Stimulated activated CD4-positive, alpha-beta T cell treated with anti-CD3 and anti-CD28 coated beads, TNF-alpha, amount 100 ng/mL, for 1 hour (primary cell): ENCODE data around the gene SELENOO.
"Not testable (repeated sequence)": the region's sequence is repeated elsewhere in the genome, so short reads cannot be mapped to it uniquely, and the experiment has no call there.

Experiments used
- DNase-seq, 3 donors: peaks; one replicate each; pipeline ENCODE4 v3.0.0-alpha.2; 2020; ENCODE audit warnings: low read depth in 3 of 3, low spot score in 1 of 3

SELENOO gene

DNA sequence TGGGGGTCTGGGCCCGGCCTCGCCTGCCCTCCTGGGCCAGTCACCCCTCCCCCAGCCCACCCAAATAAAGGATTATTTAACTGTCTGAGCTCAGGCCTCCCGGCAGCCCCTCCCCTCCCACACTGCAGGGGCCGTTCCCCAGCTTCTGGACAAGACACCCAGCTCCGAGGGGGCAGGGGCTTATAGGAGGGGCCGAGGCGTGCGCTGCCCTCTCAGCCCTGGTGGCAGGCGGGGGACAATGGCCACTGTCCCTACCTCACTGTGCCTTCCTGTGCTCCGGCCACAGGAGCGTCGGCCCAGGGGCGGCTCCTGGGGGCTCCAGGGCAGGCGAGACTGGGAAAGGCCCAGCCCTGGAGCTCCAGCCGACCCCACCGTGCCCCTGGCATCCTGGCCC, 2.2 kb upstream of the SELENOO start:
- no peak for DNase-seq

DNA sequence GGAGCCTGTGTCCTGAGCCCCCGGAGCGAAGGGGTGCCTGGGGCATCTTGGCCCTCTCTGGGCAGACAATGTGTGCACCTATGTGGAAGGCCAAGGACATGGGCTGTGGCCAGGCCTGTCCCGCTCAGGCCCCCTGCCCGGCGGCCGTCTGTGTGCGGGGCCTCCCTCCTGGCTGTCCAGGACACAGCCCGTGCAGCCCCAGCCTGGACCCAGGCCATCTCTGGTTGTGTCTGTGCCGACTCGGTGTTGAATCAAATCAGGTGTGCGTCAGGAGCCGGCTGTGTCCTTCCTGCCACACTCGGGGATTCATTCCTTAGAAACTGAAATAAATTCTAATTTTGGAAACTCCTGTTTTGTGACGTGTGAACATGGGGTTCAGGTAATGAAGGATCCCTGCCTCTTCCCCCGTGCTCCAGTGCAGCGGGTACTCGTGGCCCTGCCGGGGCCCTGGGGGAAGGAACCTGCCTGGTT, 1.5 kb upstream of the SELENOO start:
- DNase-seq: no peak

DNA sequence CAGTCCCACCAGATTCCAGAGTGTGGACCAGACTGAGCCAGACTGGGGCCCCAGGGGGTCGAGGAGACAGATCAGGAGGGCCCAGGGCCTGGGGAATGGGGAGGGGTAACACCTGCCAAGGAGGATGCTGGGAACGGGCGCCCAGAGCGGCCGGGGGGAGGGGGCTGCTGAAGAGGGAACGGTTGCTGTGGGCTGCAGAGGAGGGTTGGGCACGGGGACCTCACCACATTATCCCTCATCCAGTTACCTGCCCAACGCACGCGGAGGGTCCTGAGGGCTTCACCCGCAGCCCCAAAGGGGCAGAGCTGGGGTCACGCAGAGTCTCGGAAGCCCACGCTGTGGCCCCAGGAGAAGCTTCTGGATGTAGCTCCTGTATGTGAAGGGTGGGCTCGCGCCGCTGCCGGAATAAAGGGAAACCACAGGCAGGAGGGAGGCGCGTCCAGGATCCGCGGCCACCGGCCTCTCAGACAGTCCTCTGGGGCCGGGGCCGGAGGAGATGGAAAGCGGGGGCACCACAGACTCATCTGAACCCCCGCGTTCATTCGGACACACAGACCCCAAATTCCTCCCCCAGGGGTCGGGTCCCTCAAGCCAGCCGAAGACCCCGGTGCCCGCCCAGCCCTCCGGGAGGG, 866 bp upstream of the SELENOO start:
- no peak for DNase-seq

DNA sequence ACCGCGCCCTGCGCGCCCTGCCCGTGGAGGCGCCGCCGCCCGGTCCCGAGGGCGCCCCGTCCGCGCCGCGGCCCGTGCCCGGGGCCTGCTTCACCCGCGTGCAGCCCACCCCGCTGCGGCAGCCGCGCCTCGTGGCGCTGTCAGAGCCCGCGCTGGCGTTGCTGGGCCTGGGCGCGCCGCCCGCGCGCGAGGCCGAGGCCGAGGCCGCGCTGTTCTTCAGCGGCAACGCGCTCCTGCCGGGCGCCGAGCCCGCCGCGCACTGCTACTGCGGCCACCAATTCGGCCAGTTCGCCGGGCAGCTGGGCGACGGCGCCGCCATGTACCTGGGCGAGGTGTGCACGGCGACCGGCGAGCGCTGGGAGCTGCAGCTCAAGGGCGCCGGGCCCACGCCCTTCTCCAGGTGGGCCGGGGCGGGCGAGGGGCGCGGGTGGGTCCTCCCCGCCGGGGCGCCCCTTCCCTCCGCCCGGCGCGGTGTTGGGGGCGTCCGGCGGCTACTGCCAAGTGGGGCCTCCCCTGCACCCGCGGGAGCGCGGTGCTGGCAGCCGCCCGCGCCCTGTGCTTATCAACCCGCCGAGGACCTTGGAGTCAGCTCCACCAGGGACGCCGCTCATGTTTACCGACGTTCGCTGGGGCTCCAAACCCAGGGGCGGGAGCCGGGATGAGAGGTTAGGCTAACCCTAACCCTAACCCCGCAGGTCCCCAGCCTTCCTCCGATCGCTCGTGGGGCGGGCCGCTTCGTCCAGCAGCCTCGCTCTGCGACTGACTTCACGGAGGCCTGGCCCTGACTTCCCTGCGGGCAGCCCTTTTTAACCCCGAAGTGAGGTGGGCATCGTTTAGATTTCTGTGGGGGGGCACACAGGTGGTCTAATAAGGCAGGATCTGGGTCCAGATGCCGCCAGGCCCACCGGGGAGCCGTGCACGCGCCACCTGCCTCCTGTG, 649 bp downstream of the SELENOO start:
- DNase-seq: no peak

DNA sequence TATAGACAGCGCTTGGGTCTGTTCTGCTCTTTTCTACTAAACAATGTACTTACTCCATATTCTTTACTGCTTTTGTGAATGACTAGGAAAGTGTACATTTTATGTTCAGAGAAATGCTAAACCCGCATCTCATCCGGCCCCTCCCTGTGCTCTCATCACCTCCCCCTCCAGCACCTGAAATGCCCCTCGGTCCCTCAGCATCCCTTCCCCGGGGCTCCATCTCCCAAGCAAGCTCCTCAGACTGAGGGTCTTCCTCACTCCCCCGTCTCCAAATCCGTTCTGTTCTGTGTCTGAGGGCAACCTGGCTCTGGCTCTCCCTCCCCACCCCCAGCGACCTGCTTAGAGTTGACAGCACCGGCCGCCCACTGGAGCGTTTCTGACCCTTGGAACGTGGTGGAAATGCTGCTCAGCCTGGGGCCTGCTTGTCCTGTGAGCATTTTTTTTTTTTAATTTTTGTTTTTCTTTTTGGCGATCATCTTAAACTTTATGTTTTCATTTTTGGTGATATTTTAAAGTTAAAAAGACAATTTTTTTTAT, 1.4 kb downstream of the SELENOO start:
- DNase-seq: no peak

DNA sequence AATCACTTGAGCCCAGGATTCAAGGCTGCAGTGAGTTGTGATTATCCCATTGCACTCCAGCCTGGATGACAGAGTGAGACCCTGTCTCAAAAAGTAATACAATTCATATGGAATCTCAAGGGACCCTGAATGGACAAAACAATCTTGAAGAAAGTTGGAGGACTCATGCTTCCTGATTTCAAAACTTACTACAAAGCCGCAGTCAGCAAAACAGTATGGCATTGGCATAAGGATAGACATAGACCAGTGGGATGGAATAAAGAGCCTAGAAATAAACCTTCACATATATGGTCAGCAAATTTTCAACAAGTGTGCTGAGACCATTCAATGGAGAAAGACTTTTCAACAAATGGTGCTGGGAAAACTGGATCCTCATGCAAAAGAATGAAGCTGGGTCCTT, 2.5 kb downstream of the SELENOO start:
- no peak for DNase-seq

DNA sequence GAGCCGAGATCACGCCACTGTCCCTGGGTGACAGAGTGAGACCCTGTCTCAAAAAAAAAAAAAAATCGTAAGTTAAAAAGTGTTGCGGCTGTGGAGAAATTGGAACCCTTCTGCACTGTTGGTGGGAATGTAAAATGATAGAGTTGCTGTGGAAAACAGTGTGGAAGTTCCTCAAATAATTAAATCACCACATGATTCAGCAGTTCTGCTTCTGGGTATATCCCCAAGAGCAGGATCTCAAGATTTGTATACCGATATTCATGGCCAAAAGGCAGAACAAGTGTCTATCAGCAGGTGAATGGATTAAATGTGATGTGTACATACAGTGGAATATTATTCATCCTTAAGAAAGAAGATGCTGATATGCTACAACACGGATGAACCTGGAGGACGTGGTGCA, 3.8 kb downstream of the SELENOO start:
- DNase-seq: no peak

DNA sequence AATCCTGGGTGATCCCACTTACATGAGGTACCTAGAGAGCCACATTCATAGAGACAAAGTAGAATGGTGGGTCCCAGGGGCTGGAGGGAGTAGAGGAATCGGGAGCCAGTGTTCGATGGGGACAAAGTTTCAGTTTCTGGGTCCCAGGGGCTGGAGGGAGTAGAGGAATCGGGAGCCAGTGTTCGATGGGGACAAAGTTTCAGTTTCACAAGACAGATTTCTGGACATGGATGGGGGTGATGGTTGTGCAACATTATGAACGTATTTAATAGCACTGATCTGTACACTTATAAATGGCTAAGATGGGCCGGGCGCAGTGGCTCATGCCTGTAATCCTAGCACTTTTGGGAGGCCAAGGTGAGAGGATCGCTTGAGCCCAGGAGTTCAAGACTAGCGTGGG, 4.2 kb downstream of the SELENOO start:
- DNase-seq: not testable (repeated sequence)

DNA sequence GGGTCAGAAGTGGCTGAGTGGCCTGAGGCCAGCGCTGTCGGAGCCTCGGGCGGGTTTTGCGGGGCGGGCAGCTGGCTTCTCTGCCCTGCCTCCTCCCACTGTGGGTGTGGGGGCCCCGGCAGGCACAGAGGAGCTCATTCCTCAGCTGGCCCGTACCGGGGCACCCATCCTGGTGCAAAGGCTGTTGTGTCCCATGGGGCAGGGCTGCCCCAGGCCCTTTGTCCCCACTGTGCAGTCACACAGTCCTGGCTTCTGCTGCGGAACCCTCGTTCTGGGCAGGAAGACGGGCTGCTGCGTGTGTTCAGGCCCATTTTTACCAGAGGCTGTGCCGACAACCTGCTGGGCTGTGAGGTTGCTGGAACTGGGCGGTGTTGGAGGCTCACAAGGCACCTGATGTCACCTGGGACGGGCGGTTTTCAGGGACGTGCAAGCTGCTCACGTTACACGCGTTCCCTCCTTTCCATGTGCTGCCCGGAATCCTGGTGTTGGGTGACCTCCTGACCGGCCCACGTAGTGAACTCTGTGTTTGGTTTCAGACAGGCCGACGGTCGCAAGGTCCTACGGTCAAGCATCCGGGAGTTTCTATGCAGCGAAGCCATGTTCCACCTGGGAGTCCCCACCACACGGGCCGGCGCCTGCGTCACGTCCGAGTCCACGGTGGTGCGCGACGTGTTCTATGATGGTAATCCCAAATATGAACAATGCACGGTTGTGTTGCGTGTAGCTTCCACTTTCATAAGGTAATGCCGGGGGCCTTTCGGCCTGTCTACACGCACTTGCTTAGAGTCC, 5.2 kb downstream of the SELENOO start:
- DNase-seq: no peak

DNA sequence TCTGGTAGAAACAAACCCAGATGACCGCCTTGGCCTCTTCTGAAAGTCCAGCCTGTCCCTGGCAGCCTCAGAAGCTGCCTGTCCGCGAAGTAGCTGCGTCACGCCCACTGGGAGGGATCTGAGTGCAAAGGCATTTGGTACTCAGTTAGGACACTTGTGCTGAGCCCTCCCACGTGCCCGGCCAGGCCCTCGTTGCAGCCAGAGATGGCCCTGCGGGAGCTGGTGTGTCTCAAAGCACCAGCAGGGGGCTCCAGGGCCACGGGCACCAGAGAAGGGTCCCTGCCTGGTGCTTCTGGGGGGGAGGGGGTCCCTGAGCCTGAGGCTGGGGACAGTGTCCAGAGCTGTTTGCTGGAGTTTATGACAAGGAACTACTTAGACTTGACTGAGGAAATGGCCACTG, 5.8 kb downstream of the SELENOO start:
- DNase-seq: no peak

DNA sequence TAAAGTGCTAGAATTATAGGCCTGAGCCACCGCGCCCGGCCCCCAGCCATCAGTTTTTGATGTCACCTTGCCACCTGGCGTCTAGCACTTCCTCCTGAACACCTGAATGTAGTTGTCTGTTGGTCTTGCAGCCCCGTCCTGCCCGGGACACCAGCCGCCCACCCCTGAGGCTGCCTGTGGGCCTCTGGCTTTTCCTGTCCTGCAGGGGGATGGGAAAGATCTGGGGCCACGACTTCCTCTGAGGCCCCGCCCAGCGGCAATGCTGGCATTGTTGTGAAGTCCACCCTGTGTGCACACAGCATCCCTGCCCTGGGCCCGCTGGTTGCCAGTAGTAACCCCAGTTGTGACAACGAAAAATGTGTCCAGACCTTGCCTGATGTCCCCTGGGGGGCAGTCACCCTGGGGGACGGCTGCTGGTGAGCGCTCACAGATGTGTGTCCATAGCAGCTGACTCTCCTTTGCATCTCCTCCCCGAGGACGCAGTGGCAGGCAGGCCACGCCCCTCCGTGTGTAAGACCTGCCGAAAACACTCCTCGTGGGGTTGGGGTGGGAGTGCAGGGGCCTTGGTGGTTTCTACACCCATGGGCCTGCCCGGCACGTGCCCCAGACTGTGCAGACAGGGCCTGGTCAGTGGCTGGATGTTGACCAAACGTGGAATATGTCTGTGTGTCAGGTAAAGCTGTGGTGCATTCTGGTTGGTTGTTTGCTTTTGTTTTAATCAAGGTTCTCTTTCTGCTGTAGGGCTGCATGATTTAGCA, 6.8 kb downstream of the SELENOO start:
- no peak for DNase-seq

DNA sequence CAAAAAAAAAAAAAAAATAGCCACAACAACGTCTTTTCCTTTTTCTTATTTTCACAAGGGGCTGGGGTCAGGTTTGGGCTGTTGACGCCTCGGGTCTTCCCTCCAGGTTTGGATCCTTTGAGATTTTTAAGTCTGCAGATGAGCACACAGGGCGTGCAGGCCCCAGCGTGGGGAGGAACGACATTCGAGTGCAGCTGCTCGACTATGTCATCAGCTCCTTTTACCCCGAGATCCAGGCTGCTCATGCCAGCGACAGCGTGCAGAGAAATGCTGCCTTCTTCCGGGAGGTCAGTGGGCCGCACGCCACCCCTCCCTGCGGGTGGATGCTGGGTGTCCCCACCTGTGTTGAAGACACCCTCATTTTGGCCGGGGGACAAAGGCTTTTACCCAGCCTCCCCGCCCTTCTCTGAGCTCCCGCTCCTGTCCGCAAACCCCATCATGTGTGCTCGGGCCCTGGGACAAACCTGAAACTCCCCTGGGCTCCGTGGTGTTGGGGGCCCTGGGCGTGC, 7.7 kb downstream of the SELENOO start:
- no peak for DNase-seq

DNA sequence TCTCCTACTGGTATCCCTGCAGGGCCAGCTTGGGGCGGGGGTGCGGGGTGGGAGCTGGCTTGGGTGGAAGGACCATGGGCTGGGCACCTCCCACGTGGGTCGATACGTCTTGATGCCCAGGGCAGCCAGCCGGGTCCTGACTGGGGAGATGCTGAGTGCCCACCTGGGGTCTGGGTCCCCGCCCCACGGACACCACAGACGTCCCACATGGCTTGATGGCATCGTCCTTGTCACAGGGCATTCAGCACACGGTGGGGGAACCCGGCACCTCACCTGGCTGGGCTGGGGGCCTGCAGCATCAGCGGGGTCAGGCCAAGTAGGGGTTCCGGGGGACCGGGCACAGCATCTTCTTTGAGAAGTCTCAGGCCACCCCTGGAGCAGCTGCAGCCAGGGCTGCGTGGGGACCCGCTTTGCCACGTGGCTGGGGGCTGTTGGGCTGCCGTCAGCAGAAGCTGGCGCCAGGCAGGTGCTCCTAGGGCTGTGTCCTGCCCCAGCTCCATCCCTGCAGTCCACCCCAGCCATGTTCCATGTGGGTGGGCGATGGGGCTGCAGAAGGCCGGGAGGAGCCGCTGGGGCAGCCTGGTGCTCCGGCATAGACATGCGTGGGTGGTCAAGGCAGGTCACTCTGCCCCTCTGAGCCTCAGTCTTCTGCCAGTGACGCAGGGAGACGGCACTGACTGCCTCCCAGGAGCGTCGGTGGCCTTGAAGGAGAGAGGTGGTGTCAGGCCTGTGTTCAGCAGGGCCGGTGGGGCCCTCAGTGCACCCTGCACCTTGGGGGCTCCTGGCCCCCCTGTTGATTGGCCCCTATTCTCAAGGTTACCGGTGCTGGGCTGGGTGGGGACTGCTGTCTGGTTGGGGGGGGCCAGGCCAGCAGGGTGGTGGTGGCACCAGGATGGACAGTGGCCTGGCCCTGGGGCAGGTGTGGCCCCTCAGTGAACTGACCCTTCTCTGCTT, 8.4 kb downstream of the SELENOO start:
- DNase-seq: no peak

DNA sequence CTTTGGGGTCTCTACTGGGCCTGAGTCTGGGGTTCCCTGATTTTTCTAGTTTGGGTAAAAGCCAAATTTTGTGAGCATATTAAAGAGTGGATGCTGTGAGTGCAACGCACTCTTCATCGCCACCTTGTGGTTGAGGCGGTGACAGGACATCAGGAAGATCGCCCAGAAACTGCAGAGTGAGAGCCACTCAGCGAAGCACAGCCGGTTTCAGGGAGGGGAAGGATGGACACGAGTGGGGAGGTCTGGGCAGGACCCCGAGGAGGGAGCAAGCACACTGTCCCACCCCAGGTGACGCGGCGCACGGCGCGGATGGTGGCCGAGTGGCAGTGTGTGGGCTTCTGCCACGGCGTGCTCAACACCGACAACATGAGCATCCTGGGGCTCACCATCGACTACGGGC, 9.1 kb downstream of the SELENOO start:
- DNase-seq: peak in 2 of 3 donors; percentile 41 to 57

DNA sequence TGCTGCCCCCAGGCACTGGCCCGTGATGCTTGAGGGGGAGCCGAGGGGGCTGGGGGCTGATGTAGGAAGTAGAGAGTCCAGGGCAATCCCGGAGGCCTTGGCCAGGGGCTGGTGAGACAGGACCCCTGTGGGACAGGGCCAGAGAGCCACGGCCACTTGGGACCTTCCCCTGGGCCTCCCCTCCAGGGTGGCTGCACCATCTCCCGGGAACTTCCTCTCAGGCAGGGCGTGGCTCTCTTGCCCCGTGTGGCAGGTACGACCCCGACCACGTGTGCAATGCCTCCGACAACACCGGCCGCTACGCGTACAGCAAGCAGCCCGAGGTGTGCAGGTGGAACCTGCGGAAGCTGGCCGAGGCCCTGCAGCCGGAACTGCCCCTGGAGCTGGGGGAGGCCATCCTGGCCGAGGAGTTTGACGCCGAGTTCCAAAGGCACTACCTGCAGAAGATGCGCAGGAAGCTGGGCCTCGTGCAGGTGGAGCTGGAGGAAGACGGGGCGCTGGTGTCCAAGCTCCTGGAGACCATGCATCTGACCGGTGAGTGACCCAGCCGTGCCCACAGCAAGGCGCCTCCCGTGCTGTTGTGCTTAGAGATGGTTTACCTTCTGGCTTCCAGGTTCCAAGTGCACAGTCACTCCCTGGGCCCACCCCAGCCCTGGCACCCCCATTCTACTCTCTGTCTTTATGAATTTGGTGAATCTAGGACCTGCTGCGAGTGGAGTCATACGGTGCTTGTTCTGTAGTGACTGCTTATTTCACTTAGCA, 9.7 kb downstream of the SELENOO start:
- no peak for DNase-seq

DNA sequence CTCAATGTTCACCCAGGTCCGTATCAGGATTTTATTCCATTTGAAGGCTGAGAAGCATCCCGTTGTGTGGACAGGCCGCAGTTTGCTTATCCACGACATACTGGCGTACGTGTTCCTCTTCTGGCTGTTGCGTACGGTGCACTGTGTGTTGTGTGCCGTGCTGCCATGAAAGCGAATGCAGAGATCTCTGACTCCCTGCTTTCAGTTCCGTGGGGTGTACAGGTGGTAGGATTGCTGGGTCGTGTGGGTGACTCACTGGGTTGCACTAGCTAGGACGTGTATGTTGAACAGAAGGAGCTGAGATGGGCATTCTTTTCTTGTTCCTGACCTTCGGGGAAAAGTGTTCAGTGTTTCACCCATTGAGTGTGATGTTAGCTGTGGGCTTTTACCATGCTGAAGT, 10.3 kb downstream of the SELENOO start:
- no peak for DNase-seq

DNA sequence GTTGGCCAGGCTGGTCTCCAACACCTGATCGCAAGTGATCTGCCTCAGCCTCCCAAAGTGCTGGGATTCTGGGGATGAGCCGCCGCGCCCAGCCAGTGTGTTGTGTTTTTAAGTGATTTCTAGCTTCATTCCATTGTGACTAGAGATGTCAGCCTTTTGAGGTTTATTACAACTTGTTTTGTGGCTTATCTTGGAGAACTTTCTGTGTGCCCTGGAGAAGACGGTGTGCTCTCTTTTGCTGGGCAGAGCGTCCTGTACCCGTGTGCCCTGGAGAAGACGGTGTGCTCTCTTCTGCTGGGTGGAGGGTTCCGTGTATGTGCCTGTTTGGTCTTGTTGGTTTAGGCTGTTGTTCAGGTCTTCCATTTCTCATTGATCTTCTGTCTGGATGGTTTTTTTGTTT, 12.5 kb downstream of the SELENOO start:
- DNase-seq: no peak

DNA sequence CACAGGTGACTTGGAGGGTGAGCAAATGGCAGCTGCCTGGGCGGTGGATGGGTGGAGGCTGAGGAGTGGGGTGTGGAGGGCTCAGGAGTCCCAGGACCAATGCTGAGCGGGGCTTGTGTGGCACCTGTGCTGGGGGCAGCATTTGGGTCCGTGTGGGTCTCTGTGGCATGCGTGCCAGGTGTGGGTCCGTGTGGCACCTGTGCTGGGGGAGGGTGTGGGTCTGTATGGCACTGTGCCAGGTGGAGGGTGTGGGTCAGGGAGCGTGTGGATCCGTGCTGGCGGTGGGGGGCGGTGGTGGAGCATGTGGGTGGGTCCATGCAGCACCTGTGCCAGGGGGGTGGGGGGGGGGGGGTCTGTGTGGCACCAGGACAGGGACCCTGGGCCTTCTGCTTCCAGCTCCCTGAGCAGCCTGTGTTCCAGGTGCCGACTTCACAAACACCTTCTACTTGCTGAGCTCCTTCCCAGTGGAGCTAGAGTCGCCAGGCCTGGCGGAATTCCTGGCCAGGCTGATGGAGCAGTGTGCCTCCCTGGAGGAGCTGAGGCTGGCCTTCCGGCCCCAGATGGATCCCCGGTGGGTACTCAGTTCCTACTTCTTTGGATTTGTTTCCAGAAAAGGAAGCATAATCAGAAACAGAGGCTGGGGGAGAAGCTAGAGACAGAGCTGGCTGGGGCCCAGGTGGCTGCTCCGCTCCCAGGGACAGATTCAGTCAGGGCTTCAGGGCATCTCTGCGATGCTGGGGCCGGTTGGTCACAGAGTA, 14.7 kb downstream of the SELENOO start:
- no peak for DNase-seq
